Esophagus muscularis mucosa (tissue), 3 donors: ENCODE results near the gene RAB17.

Source experiments
- POLR2A ChIP-seq: fragments of 450-650 bp; IDR thresholded peaks from one replicate; pipeline ENCODE4 v1.6.1; 2017; ENCODE audit warnings: antibody characterized with exemption, moderate library complexity, mild to moderate bottlenecking, low read depth
- POLR2AphosphoS5 ChIP-seq, 2 donors: sonication (generic); formaldehyde crosslinking; IDR thresholded peaks; one replicate each; pipeline ENCODE4 v1.6.1; 2017; ENCODE audit warnings: antibody characterized with exemption in 2 of 2
- TF ChIP-seq, protein P1 (sequence below), 3 experiments: fragments of 200-600 bp in 2 of 3; fragments of 450-650 bp in 1 of 3; sonication (generic) in 2 of 3; IDR thresholded peaks; one replicate each; pipeline ENCODE4 v1.5.1; 2017 to 2019; ENCODE audit warnings: antibody characterized with exemption in 3 of 3, mild to moderate bottlenecking in 2 of 3, moderate library complexity in 1 of 3

DNA sequence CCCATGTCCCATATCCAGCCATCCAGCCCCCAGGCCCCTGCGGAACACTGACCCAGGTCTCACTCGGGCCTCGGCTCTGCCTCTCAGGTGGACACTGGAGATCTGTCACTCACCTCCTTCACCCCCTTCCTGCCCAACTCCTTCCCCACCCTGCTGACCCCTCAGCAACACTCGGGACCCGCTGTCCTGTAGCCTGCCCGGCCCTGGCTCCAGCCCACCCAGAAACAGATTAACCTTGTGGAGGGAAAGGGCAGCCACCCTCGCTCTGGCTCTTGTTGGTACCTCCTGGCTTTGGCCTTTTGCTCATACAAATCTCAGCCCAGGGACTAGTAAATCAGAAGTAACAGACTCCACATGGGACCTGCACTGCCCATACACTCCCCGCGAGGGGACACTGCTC lies 53.9 kb downstream of the RAB17 start:
- TF ChIP-seq, protein P1, sequence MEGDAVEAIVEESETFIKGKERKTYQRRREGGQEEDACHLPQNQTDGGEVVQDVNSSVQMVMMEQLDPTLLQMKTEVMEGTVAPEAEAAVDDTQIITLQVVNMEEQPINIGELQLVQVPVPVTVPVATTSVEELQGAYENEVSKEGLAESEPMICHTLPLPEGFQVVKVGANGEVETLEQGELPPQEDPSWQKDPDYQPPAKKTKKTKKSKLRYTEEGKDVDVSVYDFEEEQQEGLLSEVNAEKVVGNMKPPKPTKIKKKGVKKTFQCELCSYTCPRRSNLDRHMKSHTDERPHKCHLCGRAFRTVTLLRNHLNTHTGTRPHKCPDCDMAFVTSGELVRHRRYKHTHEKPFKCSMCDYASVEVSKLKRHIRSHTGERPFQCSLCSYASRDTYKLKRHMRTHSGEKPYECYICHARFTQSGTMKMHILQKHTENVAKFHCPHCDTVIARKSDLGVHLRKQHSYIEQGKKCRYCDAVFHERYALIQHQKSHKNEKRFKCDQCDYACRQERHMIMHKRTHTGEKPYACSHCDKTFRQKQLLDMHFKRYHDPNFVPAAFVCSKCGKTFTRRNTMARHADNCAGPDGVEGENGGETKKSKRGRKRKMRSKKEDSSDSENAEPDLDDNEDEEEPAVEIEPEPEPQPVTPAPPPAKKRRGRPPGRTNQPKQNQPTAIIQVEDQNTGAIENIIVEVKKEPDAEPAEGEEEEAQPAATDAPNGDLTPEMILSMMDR (IDR thresholded peaks at IDR 0.05) = no peak
- TF ChIP-seq POLR2A = no peak
- TF ChIP-seq POLR2AphosphoS5 (IDR thresholded peaks at IDR 0.05) = no peak
